Transverse colon (tissue), 3 donors: Measurements from ENCODE around the gene MTA1.

Source experiments
- CTCF ChIP-seq, 5 experiments: fragments of 200-600 bp in 3 of 5; fragments of 450-650 bp in 2 of 5; sonication (generic) in 3 of 5; IDR thresholded peaks; 1 replicate in 2 of 5; 2 replicates in 3 of 5; pipeline ENCODE4 v1.5.1; 2016 to 2017; ENCODE audit warnings: antibody characterized with exemption in 5 of 5, inconsistent platforms in 3 of 5, mild to moderate bottlenecking in 2 of 5, moderate library complexity in 1 of 5
- EP300 ChIP-seq: sonication (generic); formaldehyde crosslinking; IDR thresholded peaks from one replicate; pipeline ENCODE4 v1.6.1; 2017; ENCODE audit warnings: antibody characterized with exemption, low read depth
- POLR2A ChIP-seq: fragments of 450-650 bp; IDR thresholded peaks from one replicate; pipeline ENCODE4 v1.6.1; 2016; ENCODE audit warnings: antibody characterized with exemption, mild to moderate bottlenecking, moderate library complexity

GRCh38 chr14:105473677-105474482, 54.3 kb downstream of the MTA1 start:
- no peak for TF ChIP-seq CTCF (IDR thresholded peaks at IDR 0.05)
- no peak for TF ChIP-seq EP300
- no peak for TF ChIP-seq POLR2A
